Peyer's patch (tissue), 4 donors: ENCODE measurements around the gene NUDT4B.
"Not testable (repeated sequence)": the region's sequence is repeated elsewhere in the genome, so short reads cannot be mapped to it uniquely, and the experiment has no call there.

ENCODE experiments used
- CTCF ChIP-seq, 6 experiments: fragments of 450-650 bp in 4 of 6; fragments of 200-600 bp in 2 of 6; sonication (generic) in 1 of 6; IDR thresholded peaks; one replicate each; pipeline ENCODE4 v1.5.1; 2017 to 2019; ENCODE audit warnings: antibody characterized with exemption in 6 of 6, mild to moderate bottlenecking in 3 of 6, moderate library complexity in 1 of 6
- POLR2A ChIP-seq, 2 donors: fragments of 450-650 bp; IDR thresholded peaks; one replicate each; pipeline ENCODE4 v1.5.1; 2017; ENCODE audit warnings: antibody characterized with exemption in 2 of 2, mild to moderate bottlenecking in 2 of 2, moderate library complexity in 2 of 2

- not testable (repeated sequence) for TF ChIP-seq POLR2A, CTCF (IDR thresholded peaks at IDR 0.05)
Measured at GRCh38 chr1:148729541-148729940, 19.0 kb upstream of the NUDT4B start.
